Activated CD4-positive, CD25-positive, alpha-beta regulatory T cell (primary cell): ENCODE measurements around the gene CBFA2T3.
"Not testable (repeated sequence)": the region's sequence is repeated elsewhere in the genome, so short reads cannot be mapped to it uniquely, and the experiment has no call there.

Experiments
- DNase-seq, 4 experiments: peaks; one replicate each; lab custom pipeline; 2025; lab: John Stamatoyannopoulos, UW

CBFA2T3 gene

GRCh38 chr16:88922114-88922825 lies 54.7 kb downstream of the CBFA2T3 start:
- no peak for DNase-seq

DNA sequence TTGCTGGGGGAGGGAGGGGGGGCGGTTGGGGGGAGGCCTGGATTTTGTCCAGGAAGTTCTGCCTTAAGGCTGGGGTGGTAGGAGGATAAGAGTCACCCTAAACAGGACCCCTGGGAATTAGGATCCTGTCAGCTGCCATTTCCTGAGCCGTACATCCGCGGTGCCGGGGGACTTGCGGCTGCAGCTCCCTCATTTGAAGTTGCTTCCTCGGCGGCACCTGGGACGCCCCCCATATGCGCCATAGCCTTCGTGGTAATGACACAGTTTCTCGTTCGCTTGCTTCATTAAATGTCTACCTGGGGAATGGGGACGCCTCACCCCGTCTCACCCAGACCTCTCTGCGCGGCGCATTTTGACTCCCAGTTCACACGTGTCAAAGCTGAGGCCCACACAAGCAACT lies 55.4 kb downstream of the CBFA2T3 start:
- no peak for DNase-seq

- no peak for DNase-seq
These were observed 56.1 kb downstream of the CBFA2T3 start for GRCh38 chr16:88920618-88921590.

- DNase-seq = no peak
These were observed 57.1 kb downstream of the CBFA2T3 start for GRCh38 chr16:88919936-88920335.

- DNase-seq = not testable (repeated sequence)
These were observed 58.1 kb downstream of the CBFA2T3 start for GRCh38 chr16:88918896-88919295.

GRCh38 chr16:88917915-88918627 lies 58.9 kb downstream of the CBFA2T3 start:
- no peak for DNase-seq

DNA sequence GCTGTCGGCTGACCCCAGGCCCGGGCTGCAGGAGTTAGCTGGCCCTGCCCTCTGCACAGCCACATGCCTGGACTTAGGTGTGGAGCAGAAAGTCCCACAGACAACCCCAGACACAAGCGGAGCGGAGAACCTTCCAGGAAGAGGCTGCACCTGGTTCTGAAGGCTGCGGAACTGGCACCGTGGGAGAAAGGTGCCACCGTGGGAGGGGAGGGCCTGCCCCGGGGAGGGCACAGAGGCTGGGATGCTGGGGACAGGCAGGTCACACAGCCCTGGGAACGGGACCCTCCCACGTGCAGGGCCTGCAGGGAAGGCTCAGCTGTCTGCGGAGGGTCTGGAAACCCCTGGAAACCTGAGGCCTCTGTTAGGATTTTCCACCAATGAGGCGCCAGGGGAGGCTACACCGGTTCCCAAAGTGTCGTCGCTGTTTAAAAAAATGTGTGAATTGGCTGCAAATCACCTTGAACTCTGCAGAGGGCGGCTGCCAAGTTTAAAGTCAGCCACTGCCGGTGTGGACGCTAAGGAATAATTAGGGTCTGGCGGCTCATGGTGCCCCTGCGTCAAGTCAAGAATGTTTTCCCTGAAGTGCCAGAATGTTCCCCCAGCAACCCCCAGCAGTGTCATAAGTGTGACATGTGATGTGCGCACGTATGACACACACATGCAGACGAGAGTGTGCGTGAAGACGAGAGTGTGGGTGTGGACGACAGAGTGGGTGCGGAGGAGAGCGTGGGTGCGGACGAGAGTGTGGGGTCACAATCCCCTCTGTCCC lies 59.7 kb downstream of the CBFA2T3 start:
- no peak for DNase-seq

DNA sequence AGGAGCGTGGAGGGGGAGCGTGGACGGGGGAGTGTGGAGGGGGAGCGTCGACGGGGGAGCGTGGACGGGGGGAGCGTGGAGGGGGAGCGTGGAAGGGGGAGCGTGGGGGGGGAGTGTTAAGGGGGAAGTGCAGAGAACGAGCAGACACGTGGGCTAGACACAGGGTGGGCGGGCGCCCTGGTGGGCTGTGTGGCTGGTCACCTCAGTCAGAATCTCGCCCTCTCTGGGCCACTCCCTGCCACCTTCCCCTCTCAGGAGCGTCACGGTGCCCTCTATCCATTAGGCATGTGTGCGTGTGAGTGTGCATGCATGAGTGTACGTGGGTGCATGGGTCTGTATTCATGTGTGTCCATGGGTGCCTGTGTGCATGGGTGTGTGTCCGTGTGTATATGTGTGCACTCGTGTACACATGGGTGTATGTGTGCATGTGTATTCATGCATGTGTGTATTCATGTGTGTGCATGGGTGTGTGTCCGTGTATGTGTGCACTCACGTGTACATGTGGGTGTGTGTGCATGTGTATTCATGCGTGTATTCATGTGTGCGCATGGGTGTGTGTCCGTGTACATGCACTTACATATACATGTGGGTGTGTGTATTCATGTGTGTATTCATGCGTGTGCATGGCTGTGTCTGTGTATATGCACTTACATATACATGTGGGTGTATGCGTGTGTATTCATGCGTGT lies 61.2 kb downstream of the CBFA2T3 start:
- no peak for DNase-seq

DNA sequence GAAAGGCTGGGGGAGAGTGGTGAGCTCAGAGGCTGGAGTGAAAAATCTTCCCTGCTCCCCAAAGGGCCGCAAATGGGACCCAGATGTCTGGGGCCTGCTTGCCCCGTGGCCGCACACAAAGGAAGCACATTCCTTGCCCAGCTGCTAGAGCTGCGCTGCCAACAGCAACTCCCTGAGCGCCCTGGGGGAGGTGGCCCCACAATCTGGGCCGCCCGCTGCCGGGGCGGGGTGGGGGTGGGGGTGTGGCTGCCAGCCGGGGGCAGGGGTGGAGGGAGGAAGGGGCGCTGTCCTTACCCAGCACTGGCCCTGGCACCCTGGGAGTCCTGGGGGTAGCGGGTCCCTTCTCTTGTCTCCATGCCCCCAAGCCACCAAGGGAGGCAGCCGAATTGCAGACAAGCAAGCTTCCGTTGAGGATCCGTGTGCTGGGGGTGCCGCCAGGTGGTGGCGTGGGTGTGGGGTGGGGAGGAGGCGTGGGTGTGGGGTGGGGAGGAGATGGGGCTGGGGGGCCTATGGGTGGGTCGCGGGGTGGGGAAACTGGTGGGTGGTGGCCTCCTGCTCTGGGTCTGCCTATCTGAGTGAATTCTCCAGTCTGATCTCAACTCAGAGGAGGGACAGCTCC lies 62.1 kb downstream of the CBFA2T3 start:
- no peak for DNase-seq

DNA sequence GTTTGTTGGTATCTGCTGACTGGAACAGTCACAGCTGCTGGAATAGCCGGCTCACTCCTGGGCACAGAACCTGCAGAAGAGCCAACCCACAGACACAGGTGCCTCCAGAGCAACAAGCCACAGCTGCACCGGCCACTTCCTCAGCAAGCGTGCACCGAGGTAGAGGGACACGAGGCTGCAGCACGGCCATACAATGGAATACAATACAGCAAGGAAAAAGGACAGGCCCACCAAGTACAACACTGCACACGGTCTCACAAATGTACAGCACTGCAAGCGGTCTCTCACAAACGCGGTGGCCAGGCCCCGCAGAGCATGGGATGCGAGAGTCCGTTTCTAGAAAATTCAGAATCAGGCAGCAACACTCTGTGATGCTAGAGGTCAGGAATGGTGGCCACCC lies 63.1 kb downstream of the CBFA2T3 start:
- no peak for DNase-seq

GRCh38 chr16:88913001-88913612 lies 63.9 kb downstream of the CBFA2T3 start:
- DNase-seq = no peak

GRCh38 chr16:88912556-88912955 lies 64.5 kb downstream of the CBFA2T3 start:
- no peak for DNase-seq

GRCh38 chr16:88911946-88912310 lies 65.1 kb downstream of the CBFA2T3 start:
- DNase-seq = no peak

DNA sequence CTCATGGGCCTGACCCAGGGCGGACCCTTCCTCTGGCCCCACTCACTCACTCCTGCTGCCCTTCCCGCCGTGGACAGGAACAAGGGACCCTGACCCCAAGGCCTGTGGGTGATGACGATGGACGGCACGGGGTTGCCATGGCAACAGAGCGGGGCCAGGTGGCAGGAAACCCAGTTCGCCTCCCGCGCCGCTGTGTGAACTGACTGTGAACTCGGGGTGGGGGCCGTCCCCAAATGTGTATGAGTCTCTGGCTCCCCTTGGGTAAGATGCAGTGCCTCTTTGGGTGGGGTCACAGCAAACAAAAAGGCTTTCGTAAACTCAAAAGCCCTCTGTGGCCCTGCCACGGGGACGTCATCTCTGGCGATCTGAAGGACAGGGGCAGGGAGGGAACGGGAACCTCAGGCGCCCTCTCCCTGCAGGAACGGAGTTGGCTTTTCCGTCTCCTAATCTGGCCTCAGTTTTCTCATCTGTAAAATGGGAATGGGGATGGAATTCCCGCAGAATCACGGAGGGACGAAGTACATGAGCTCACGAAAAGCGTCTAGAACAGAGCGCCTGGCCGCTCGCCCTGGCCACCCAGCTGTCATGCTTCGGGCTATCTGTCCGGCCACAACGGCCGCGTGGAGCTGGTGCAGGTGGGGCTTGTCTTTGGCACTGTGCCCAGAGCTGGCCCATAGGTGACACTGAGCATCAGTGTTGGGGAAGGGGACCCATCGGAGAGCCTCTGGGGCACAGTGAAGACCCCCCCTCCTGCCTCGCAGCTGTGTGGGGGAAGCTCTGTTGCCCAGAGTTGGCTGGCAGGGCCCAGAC lies 65.7 kb downstream of the CBFA2T3 start:
- no peak for DNase-seq

GRCh38 chr16:88910284-88911135 lies 66.5 kb downstream of the CBFA2T3 start:
- DNase-seq = no peak

GRCh38 chr16:88909431-88910210 lies 67.4 kb downstream of the CBFA2T3 start:
- DNase-seq = no peak

DNA sequence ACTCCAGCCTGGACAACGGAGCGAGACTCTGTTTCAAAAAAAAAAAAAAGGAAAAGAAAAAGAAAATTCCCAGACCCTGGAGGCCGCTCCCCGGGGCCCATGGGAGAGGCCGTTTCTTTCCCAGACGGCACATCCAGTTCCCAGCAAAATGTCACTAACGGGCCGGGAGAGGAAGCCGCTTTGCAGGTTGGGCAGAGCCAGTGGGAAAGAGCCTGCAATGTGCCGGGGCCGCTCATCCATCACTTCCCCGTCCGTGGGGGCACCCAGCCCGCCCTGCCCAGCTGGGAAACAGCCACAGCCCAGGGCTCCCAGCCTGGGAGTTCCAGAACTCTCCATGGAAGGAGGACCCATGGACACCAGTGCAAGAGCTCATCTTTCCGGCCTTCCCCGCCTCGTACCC lies 68.7 kb downstream of the CBFA2T3 start:
- no peak for DNase-seq

- DNase-seq = no peak
These were observed 69.2 kb downstream of the CBFA2T3 start for GRCh38 chr16:88907768-88908167.
